ENCODE measurements around the gene PAPPA.

PAPPA gene

DNA sequence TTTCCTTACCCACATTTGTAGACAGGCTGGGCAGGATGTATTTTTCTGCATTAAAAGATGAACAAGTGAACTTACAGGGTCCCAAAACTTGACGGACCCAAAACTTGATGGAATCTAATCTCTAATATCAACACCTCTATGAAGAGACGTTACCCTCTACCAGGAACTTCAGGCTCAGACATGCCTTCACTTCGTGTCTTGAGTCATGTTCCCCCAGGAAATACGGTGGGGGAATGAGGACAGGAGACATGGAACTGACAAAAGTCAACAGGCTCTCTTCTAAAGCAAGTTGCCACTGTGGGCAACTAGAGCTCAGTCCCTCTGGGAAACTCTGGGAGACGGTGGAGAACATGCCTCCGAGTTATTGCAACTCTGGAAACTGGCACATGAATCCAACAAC is 196.1 kb downstream of the PAPPA start:
- Mint-ChIP-seq H3K9me3 (no peaks in the 10 kb centered on the region), H3K27ac (no peak overlapping the region)

GRCh38 chr9:116350213-116350612 is 196.6 kb downstream of the PAPPA start:
- no peak for DNase-seq
- Mint-ChIP-seq H3K27ac (no peak overlapping the region), H3K9me3 (no peaks in the 10 kb centered on the region), H3K36me3 (no peaks in the 10 kb centered on the region), H3K4me3 (no peak overlapping the region), H3K27me3 (peaks cover 6% of the 10 kb centered on the region), H3K4me1 (no peaks in the 10 kb centered on the region)
- CTCF ChIA-PET, result no interaction called here

More for the DNA sequence above, 196.1 kb downstream of the PAPPA start:
- Mint-ChIP-seq H3K4me3 (no peak overlapping the region), H3K4me1 (no peaks in the 10 kb centered on the region), H3K36me3 (no peaks in the 10 kb centered on the region), H3K27me3 (peaks cover 4% of the 10 kb centered on the region)
- CTCF ChIA-PET, result no interaction called here
- DNase-seq, result no peak

- no peaks in the 10 kb centered on the region for H3K36me3 Mint-ChIP-seq
- H3K4me3 Mint-ChIP-seq, result no peak overlapping the region
- H3K4me1 Mint-ChIP-seq, result no peaks in the 10 kb centered on the region
- peaks cover 6% of the 10 kb centered on the region for H3K27me3 Mint-ChIP-seq
- H3K27ac Mint-ChIP-seq, result no peak overlapping the region
- CTCF ChIA-PET, result no interaction called here
- DNase-seq, result no peak
- H3K9me3 Mint-ChIP-seq, result no peaks in the 10 kb centered on the region
Observed at GRCh38 chr9:116352958-116353357, 199.4 kb downstream of the PAPPA start.

DNA sequence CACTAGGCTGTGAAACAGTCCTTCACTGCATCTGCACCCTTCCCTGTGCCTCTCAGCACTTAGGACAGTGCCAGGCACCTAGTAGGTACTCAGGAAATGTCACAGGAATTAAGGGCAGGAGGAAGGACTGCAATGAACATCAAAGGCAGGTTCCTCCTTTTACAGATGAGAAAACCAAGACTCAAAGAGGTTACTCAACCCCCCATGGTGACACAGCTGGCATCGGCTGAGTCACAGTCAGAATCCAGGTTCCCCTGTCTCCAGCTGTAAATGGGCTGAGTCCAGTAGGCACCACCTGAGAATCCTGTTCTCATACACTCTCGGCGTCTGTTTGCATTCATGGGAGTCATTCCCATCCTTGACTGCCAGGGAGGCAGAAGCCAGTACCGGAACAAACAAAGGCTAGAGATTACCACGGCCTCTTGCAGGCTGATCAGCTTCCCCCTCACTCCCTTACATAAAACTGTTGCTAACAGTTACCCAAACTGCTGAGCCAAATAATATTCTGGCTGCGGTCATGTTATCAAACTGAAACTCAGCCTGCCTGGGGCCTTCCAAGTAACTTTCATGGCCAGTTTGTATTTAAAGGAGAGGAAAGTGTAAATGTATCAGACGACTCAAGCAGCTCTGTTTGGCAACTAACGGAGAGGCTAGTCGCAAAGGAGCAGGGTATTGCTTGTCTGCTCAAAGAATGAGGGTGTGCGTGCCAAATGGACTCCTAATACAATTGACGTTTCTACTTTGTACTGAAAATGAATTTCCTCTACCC is 201.7 kb downstream of the PAPPA start:
- no peaks in the 10 kb centered on the region for H3K36me3 Mint-ChIP-seq
- DNase-seq, result no peak
- H3K27me3 Mint-ChIP-seq, result peaks cover 6% of the 10 kb centered on the region
- H3K27ac Mint-ChIP-seq, result no peak overlapping the region
- CTCF ChIA-PET, result no interaction called here
- H3K9me3 Mint-ChIP-seq, result no peaks in the 10 kb centered on the region
- H3K4me3 Mint-ChIP-seq, result no peak overlapping the region
- H3K4me1 Mint-ChIP-seq, result no peaks in the 10 kb centered on the region

DNA sequence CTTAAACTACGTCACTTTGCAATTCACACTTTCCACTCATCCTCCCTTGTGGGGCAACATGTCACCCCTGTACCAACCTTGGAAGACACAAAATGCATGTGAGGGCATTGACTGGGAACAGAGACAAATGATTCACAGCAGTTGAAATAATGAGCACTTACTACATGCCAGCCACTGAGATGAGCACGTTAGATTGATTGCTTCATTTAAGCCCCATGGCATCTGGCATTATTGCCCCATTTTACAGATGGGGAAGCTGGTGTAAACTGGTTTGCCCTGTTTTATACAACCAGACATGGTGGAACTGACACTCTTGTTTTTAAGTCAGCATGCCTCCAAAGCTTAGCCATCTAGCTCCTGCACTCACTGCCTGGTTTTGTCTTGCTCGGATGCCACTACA is 204.7 kb downstream of the PAPPA start:
- Mint-ChIP-seq H3K27me3 (peaks cover 6% of the 10 kb centered on the region), H3K4me1 (no peaks in the 10 kb centered on the region), H3K4me3 (no peak overlapping the region), H3K9me3 (no peaks in the 10 kb centered on the region), H3K27ac (no peak overlapping the region), H3K36me3 (no peaks in the 10 kb centered on the region)
- CTCF ChIA-PET, result no interaction called here
- no peak for DNase-seq

DNA sequence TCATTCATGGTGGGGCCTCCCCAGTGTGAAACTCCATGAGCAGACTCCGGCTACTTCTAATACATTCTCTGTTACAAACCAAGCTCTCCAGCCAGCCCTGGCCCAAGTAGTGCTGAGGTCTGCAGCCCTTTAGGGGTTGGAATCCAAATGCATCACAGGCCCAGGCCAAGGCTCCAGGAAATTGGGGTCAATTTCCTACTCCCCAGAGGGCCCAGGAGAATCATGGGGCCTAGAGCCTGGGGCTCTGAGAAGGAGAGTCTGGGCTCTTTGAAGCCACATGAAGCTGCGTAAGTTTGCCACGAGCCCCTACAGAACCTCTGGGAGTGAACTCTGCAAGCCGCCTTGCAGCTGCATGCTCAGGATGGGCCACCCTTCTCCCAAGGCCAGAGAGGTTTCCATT is 206.4 kb downstream of the PAPPA start:
- Mint-ChIP-seq H3K36me3 (no peaks in the 10 kb centered on the region), H3K4me3 (no peak overlapping the region)

GRCh38 chr9:116360989-116361388 is 207.4 kb downstream of the PAPPA start:
- H3K9me3 Mint-ChIP-seq, result no peaks in the 10 kb centered on the region
- no peak for DNase-seq
- no peaks in the 10 kb centered on the region for H3K36me3 Mint-ChIP-seq
- H3K4me1 Mint-ChIP-seq, result no peaks in the 10 kb centered on the region
- no peaks in the 10 kb centered on the region for H3K27me3 Mint-ChIP-seq
- H3K4me3 Mint-ChIP-seq, result no peak overlapping the region
- H3K27ac Mint-ChIP-seq, result no peak overlapping the region
- CTCF ChIA-PET, result no interaction called here

More for the DNA sequence above, 206.4 kb downstream of the PAPPA start:
- H3K9me3 Mint-ChIP-seq, result no peaks in the 10 kb centered on the region
- H3K27me3 Mint-ChIP-seq, result no peaks in the 10 kb centered on the region
- no peak overlapping the region for H3K27ac Mint-ChIP-seq
- no peaks in the 10 kb centered on the region for H3K4me1 Mint-ChIP-seq
- CTCF ChIA-PET, result no interaction called here
- DNase-seq, result no peak

DNA sequence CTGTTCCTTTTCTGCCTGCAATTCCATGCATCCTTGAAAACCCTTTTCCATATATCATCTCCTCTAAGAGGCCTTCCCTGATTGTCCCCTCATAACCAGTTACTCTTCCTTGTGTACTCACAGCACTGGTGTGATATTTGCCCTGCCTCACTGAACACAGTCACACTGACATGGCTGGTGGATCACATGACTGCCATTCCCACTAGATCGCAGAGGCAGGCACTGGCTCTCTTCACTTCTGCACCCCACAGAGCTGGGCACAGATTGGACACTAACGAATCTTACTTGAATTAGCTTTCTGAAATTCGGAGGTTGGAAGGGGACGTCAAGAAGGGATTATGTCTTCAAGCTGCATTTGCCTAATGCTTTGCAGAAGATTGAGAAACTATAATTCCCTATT is 208.0 kb downstream of the PAPPA start:
- CTCF ChIA-PET, result no interaction called here
- H3K27ac Mint-ChIP-seq, result no peak overlapping the region
- H3K27me3 Mint-ChIP-seq, result no peaks in the 10 kb centered on the region
- no peak for DNase-seq
- no peak overlapping the region for H3K4me3 Mint-ChIP-seq
- H3K36me3 Mint-ChIP-seq, result no peaks in the 10 kb centered on the region
- no peaks in the 10 kb centered on the region for H3K4me1 Mint-ChIP-seq
- H3K9me3 Mint-ChIP-seq, result no peaks in the 10 kb centered on the region

GRCh38 chr9:116362493-116362892 is 208.9 kb downstream of the PAPPA start:
- Mint-ChIP-seq H3K27me3 (no peaks in the 10 kb centered on the region), H3K4me3 (no peak overlapping the region), H3K36me3 (no peaks in the 10 kb centered on the region), H3K4me1 (no peaks in the 10 kb centered on the region), H3K9me3 (no peaks in the 10 kb centered on the region), H3K27ac (no peak overlapping the region)
- DNase-seq, result no peak
- CTCF ChIA-PET, result no interaction called here

DNA sequence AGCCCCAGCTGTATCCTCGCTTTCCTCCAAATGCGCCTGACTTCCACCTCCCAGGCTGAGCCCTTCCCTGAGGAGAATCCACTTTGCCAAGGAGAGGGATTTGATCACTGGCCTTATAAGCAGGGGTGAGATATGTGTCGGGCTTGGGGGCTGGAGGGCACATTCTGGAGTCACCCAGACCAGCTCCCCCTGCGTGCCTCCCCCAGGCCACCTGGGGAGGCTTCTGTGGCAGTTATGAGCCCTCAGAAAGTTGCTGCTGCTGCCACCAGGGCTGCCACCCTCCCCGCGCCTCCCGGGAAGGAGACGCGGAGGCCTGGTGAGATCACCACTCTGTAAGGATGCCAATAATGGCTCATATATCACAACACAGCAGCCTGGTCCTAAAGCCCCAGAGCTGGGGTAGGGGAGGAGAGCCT is 211.5 kb downstream of the PAPPA start:
- H3K27me3 Mint-ChIP-seq, result no peaks in the 10 kb centered on the region
- no peak overlapping the region for H3K27ac Mint-ChIP-seq
- H3K36me3 Mint-ChIP-seq, result no peaks in the 10 kb centered on the region
- CTCF ChIA-PET, result no interaction called here
- DNase-seq, result no peak
- no peaks in the 10 kb centered on the region for H3K9me3 Mint-ChIP-seq
- H3K4me1 Mint-ChIP-seq, result no peaks in the 10 kb centered on the region
- H3K4me3 Mint-ChIP-seq, result no peak overlapping the region

DNA sequence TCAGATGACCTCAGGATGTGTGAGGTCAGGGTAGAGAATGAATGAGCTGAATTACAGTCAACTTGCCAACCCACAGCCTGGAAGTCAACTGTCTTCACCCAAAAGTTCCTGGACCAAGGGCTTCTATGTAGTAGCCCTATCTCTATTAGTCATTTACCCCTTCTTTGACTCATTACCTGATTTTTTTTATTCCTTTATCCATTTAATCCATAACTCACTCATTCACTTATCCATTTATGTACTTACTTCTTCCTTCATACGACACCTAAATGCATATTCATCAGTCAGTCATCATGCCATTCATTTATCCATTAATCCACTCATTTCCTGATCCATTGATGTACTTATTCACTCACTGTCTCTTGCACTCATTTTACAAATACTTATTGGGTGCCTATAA is 212.7 kb downstream of the PAPPA start:
- no peaks in the 10 kb centered on the region for H3K27me3 Mint-ChIP-seq
- H3K27ac Mint-ChIP-seq, result no peak overlapping the region
- no peaks in the 10 kb centered on the region for H3K4me1 Mint-ChIP-seq
- CTCF ChIA-PET, result no interaction called here
- no peak for DNase-seq
- no peaks in the 10 kb centered on the region for H3K36me3 Mint-ChIP-seq
- no peak overlapping the region for H3K4me3 Mint-ChIP-seq
- H3K9me3 Mint-ChIP-seq, result no peaks in the 10 kb centered on the region

GRCh38 chr9:116368680-116369079 is 215.1 kb downstream of the PAPPA start:
- Mint-ChIP-seq H3K4me3 (no peak overlapping the region), H3K27ac (no peak overlapping the region), H3K4me1 (no peaks in the 10 kb centered on the region), H3K36me3 (no peaks in the 10 kb centered on the region), H3K27me3 (no peaks in the 10 kb centered on the region), H3K9me3 (no peaks in the 10 kb centered on the region)
- no peak for DNase-seq
- CTCF ChIA-PET, result no interaction called here

DNA sequence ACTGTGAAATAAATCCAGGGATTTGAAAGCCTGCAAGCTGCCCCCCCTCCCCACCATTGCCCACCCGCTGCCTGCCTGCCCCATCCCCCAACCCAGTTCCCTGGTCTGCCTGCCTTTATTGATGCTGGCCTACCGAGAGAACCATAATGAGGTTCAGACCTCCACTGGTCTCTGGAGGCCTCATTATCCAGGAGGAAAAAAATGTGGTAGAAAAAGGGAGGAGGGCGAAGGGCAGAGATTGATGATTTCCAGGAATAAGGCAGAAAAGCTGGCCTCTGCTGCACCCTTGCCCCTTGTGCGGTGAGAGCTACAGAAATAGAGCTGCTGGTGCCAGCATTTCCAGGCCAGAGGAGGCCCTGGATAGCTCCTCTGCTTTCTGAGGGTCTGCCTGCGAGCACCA is 216.1 kb downstream of the PAPPA start:
- no peaks in the 10 kb centered on the region for H3K4me1 Mint-ChIP-seq
- CTCF ChIA-PET, result no interaction called here
- no peak overlapping the region for H3K27ac Mint-ChIP-seq
- no peak overlapping the region for H3K4me3 Mint-ChIP-seq
- no peaks in the 10 kb centered on the region for H3K36me3 Mint-ChIP-seq
- no peaks in the 10 kb centered on the region for H3K9me3 Mint-ChIP-seq
- H3K27me3 Mint-ChIP-seq, result no peaks in the 10 kb centered on the region
- DNase-seq, result no peak

- Mint-ChIP-seq H3K27ac (no peak overlapping the region), H3K9me3 (no peaks in the 10 kb centered on the region), H3K4me3 (no peak overlapping the region), H3K27me3 (no peaks in the 10 kb centered on the region), H3K36me3 (no peaks in the 10 kb centered on the region), H3K4me1 (no peaks in the 10 kb centered on the region)
- CTCF ChIA-PET, result no interaction called here
- no peak for DNase-seq
Observed at GRCh38 chr9:116370556-116370955, 217.0 kb downstream of the PAPPA start.

DNA sequence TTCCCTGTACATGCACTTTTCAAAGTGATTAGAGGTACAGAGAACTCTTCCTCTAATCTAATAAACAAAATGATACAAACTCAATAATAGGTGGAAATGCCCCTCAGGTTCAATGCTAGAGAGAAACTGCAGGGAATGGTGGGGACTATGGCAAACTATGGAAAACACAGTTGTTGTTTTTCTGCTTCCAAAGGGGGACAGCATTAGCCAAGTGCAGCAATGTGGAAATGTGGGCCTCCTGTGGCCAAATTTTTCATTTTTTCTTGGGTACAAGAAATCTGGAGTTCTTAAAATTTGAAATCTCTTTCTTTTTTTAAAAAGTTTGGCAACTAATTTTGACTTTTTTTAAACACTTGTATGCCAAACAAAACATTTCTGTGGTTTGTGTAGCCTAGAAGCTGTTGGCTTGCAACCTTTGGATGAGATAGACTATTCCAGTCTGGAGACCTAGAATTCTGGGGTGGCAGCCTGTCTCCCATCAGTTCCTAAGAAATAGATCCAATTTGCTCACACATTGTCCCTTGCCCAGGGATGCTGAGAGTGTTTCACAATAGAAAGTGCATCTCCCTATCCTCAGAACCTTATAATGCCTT is 218.6 kb downstream of the PAPPA start:
- Mint-ChIP-seq H3K4me3 (no peak overlapping the region), H3K27me3 (no peaks in the 10 kb centered on the region), H3K36me3 (no peaks in the 10 kb centered on the region), H3K9me3 (no peaks in the 10 kb centered on the region), H3K4me1 (no peaks in the 10 kb centered on the region), H3K27ac (no peak overlapping the region)
- CTCF ChIA-PET, result no interaction called here
- no peak for DNase-seq

Measured in activated naive CD4-positive, alpha-beta T cell treated with anti-CD3 and anti-CD28 coated beads, Interleukin-2, amount 10 ng/mL, durations not matched to agents 7 days and 5 days (primary cell).